Adrenal gland (tissue), 12 donors: ENCODE results near the gene ACSF3. TPM values are rescaled to one million over a fixed set of nuclear protein-coding genes. Genes with fewer than 3 reads are reported as not detected.
"Not testable (repeated sequence)": the region's sequence is repeated elsewhere in the genome, so short reads cannot be mapped to it uniquely, and the experiment has no call there.

Experiments used
- DNase-seq, 7 donors: peaks; one replicate each; pipeline ENCODE4 v3.0.0-alpha.2; 2019 to 2020
- H3K27ac ChIP-seq, 5 donors: fragments of 200-600 bp; sonication (generic) in 4 of 5; 1 replicate in 3 of 5; 2 replicates in 2 of 5; pipeline versions ENCODE4 v1.5.1 to v1.8.0; 2016 to 2020; ENCODE audit warnings: mild to moderate bottlenecking in 1 of 5
- H3K27me3 ChIP-seq: fragments of 200-600 bp; 2 replicates; pipeline ENCODE4 v1.8.0; 2021
- H3K36me3 ChIP-seq, 2 donors: fragments of 200-600 bp; replicated peaks in 1 of 2; 1 replicate in 1 of 2; 2 replicates in 1 of 2; pipeline versions ENCODE4 v1.5.1 to v1.8.0; 2018 to 2022
- H3K4me1 ChIP-seq, 2 donors: fragments of 200-600 bp; replicated peaks in 1 of 2; 1 replicate in 1 of 2; 2 replicates in 1 of 2; pipeline versions ENCODE4 v1.5.1 to v1.8.0; 2018 to 2021
- H3K4me3 ChIP-seq, 4 donors: fragments of 200-600 bp; sonication (generic) in 3 of 4; one replicate each; pipeline ENCODE4 v1.5.1; 2016 to 2018
- H3K9me3 ChIP-seq, 3 donors: fragments of 200-600 bp; sonication (generic) in 1 of 3; replicated peaks in 1 of 3; 1 replicate in 2 of 3; 2 replicates in 1 of 3; pipeline versions ENCODE4 v1.5.1 to v1.8.0; 2016 to 2021
- CTCF ChIP-seq, 6 experiments: fragments of 450-650 bp in 4 of 6; fragments of 200-600 bp in 2 of 6; sonication (generic) in 1 of 6; IDR thresholded peaks; 1 replicate in 5 of 6; 2 replicates in 1 of 6; pipeline versions ENCODE4 v1.5.1 to v1.8.0; 2016 to 2021; ENCODE audit warnings: antibody characterized with exemption in 6 of 6, mild to moderate bottlenecking in 2 of 6, moderate library complexity in 1 of 6
- POLR2A ChIP-seq, 2 donors: fragments of 450-650 bp; IDR thresholded peaks; one replicate each; pipeline ENCODE4 v1.6.1; 2017; ENCODE audit warnings: antibody characterized with exemption in 2 of 2, mild to moderate bottlenecking in 2 of 2, moderate library complexity in 1 of 2
- WGBS, 4 donors: extraction: QIAGEN DNeasy Blood & Tissue Kit in 2 of 4; methylation state at CpG; one replicate each; pipeline versions ENCODE4 v1.1.5 to v1.1.7; 2013 to 2017; 5-methylcytosine and 5-hydroxymethylcytosine counted together
- intact Hi-C, 2 donors: fragments of 100-400 bp; cut with DNase I; formaldehyde crosslinking; loops; one replicate each; pipeline versions ENCODE4 v1.14.1 to v1.15.0; 2022 to 2023
- polyA plus RNA-seq, 3 donors: library from polyadenylated mRNA; stranded (reverse); fragments of 200-250 nt in 2 of 3; fragments of 350-450 nt in 1 of 3; fragmentation: Illumina TruSeq in 1 of 3; extraction: RNeasy Lipid Tissue Mini Kit (QIAGEN cat#74804) in 1 of 3; gene quantifications; one replicate each; pipeline ENCODE4 v1.2.3, GENCODE V29; 2013 to 2014
- total RNA-seq, 9 donors: library from RNA; depleted of rRNA in 4 of 9; stranded (reverse); fragments of >200 nt in 4 of 9; fragments of 120-200 nt in 1 of 9; fragmentation: NEBNext Ultra II Directional in 1 of 9; extraction: Animal tissue kit (Norgen Biotek cat#: 25700) in 1 of 9; gene quantifications; one replicate each; pipeline versions ENCODE4 v1.1.0 to v1.2.4, GENCODE V29; 2013 to 2023
- donor health status: healthy with polysubstance abuse.
- donor health status: Bipolar disorder and iron deficiency.
- donor health status: DM: yes; HTN: yes; CAD: no.
- donor health status: DM: no; HTN: no; CAD: no.
- donor health status: DM: no; HTN: no; CAD: no.
- donor health status: DM: yes; HTN: yes; CAD: no.

Gene ACSF3
- total and polyA plus RNA-seq, 12 donors: 32.4 to 90.3 (median 57.0) TPM

DNA sequence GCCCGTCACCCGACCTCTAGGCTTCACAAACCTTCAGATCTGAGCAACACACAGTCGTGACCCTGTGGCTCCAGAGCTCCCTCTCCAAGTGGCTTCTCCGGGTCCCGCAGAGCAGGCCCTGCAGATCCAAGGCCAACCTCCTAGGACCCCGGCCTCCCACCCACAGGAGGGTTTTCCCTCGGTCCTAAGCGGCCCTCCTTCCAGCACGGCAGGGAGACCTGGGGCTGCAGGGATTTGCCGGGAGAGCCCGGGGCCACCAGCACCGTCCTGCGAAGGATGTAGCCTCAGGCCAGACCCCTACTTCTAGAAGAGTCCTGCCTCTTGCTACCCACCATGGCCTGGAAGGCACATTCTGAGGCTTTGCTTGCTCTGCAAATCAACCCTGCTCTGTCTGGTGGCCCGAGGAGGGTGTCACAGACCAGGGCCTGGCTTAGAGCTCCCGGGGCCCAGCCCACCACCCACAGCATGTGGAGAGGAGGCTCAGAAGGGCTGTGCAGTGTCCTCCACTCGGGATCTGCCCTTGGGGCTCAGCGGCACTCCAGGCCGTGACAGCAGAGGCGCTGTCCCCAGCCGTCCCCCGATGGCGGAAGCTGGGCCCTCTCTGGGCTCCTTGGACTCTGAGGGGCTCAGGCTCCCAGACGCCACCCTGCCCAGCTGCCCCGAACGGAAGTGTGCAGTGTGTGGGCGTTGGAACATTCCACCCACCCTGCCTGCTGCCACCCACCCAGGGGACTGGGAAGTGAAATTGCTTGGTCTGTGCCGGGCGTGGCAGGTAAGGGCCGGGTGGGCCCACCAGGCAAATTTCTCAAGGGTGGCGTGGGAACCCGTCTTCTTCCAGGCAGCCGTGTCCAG is 28.8 kb upstream of the ACSF3 start:
- Histone ChIP-seq H3K4me3 (no peak overlapping the region), H3K27me3 (no peaks in the 10 kb centered on the region), H3K9me3 (no peaks in the 10 kb centered on the region), H3K4me1 (no peaks in the 10 kb centered on the region), H3K27ac (no peak overlapping the region), H3K36me3 (no peaks in the 10 kb centered on the region)
- intact Hi-C loops: no loop called here
- DNase-seq: no peak
- WGBS, 4 donors: 79 to 94% (median 83%) methylated on average over 16 to 32 of the region's 32 CpGs
- TF ChIP-seq POLR2A (IDR thresholded peaks at IDR 0.05): no peak
- no peak for TF ChIP-seq CTCF (IDR thresholded peaks at IDR 0.05)

- WGBS, 4 donors: 87 to 92% (median 88%) methylated on average over 7 to 11 of the region's 11 CpGs
- H3K27me3 ChIP-seq: no peaks in the 10 kb centered on the region
- DNase-seq: no peak
These were observed 28.2 kb upstream of the ACSF3 start for GRCh38 chr16:89065458-89065822.

DNA sequence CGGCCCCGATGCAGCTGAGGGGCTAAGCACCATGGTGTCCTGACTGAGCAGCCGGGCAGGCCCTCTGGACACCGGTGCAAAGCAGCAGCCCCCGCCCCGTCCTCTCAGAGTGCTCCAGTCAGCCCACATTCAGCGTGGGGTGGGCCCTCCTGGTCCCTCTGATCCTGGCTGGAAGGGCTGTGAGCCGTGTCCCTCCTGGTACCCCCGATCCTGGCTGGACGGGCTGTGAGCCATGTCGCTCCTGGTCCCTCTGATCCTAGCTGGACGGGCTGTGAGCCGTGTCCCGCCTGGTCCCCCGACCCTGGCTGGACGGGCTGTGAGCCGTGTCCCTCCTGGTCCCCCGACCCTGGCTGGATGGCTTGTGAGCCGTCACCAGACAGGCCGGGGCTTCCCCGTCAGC is 26.9 kb upstream of the ACSF3 start:
- TF ChIP-seq CTCF (IDR thresholded peaks at IDR 0.05) (no peak), POLR2A (IDR thresholded peaks at IDR 0.05) (no peak)
- intact Hi-C loops: no loop called here
- H3K9me3 ChIP-seq: no peaks in the 10 kb centered on the region
- H3K27ac ChIP-seq: no peak overlapping the region
- no peaks in the 10 kb centered on the region for H3K27me3 ChIP-seq
- no peaks in the 10 kb centered on the region for H3K4me1 ChIP-seq
- DNase-seq: no peak
- H3K4me3 ChIP-seq: no peak overlapping the region
- H3K36me3 ChIP-seq: no peaks in the 10 kb centered on the region
- WGBS, 4 donors: 63 to 71% (median 69%) methylated on average over 7 to 21 of the region's 21 CpGs

More at GRCh38 chr16:89065458-89065822, 28.2 kb upstream of the ACSF3 start:
- Histone ChIP-seq H3K4me1 (no peaks in the 10 kb centered on the region), H3K9me3 (no peaks in the 10 kb centered on the region), H3K27ac (no peak overlapping the region), H3K36me3 (no peaks in the 10 kb centered on the region), H3K4me3 (no peak overlapping the region)
- intact Hi-C loops: no loop called here
- TF ChIP-seq CTCF (IDR thresholded peaks at IDR 0.05): no peak
- no peak for TF ChIP-seq POLR2A (IDR thresholded peaks at IDR 0.05)

GRCh38 chr16:89067677-89068443 is 25.8 kb upstream of the ACSF3 start:
- TF ChIP-seq POLR2A (IDR thresholded peaks at IDR 0.05) (no peak), CTCF (IDR thresholded peaks at IDR 0.05) (no peak)
- no peak overlapping the region for H3K4me3 ChIP-seq
- 47 to 83% (median 52%) methylated on average over 3 to 16 of the region's 16 CpGs for WGBS, 4 donors
- H3K9me3 ChIP-seq: no peaks in the 10 kb centered on the region
- no peaks in the 10 kb centered on the region for H3K4me1 ChIP-seq
- intact Hi-C loops: no loop called here
- H3K27me3 ChIP-seq: peaks cover 9% of the 10 kb centered on the region
- no peaks in the 10 kb centered on the region for H3K36me3 ChIP-seq
- DNase-seq: peak in 2 of 7 donors; percentile 36 to 60
- H3K27ac ChIP-seq: no peak overlapping the region

DNA sequence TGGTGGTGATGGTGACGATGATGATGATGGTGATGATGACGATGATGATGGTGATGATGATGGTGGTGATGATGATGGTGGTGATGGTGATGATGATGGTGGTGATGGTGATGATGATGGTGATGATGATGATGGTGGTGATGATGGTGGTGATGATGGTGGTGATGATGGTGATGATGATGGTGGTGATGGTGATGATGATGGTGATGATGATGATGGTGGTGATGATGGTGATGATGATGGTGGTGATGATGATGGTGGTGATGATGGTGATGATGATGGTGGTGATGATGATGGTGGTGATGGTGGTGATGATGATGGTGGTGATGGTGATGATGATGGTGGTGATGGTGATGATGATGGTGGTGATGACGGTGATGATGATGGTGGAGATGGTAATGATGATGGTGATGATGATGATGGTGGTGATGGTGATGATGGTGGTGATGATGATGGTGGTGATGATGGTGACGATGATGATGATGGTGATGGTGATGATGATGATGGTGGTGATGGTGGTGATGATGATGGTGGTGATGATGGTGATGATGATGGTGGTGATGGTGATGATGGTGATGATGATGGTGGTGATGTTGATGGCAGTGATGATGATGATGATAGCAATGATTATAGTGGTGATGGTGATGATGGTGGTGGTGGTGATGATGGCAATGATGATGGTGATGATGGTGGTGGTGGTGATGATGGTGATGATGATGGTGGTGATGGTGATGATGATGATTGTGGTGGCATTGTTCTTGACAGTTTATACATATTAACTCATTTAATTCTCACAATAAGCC is 24.6 kb upstream of the ACSF3 start:
- H3K36me3 ChIP-seq, H3K27ac ChIP-seq, H3K27me3 ChIP-seq, DNase-seq, intact Hi-C loops, H3K9me3 ChIP-seq, H3K4me3 ChIP-seq, H3K4me1 ChIP-seq: not testable (repeated sequence)
- 90 to 98% (median 94%) methylated on average over 4 of the region's 4 CpGs for WGBS, 4 donors
